OCI-M1 (cell line): Measurements from ENCODE around the gene SLC29A3.

Source experiments
- DNase-seq: peaks from one replicate; lab custom pipeline; 2025; lab: John Stamatoyannopoulos, UW

SLC29A3 gene

DNA sequence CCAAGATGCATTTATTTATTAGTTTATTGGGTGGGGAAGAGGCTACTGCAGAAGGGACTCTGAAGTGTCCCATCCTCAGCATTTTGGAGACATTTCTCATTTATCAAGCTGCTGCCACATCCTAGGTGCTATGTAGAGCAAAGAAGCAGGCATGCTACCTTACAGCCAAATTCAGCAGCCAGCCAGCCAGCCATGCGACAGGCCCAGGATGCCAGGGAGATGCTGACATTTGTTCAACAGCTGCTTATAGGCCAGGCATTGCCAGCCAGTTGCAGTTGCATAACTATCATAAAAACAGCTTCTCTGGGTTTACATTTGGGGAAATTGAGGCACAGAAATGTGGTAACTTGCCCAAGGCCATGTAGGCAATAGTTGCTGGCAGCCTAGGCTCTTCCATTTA, 2.3 kb downstream of the SLC29A3 start:
- DNase-seq = no peak

GRCh38 chr10:71323407-71323806, 4.3 kb downstream of the SLC29A3 start:
- DNase-seq = peak; percentile 46

- no peak for DNase-seq
Observed at GRCh38 chr10:71324743-71325142, 5.7 kb downstream of the SLC29A3 start.

DNA sequence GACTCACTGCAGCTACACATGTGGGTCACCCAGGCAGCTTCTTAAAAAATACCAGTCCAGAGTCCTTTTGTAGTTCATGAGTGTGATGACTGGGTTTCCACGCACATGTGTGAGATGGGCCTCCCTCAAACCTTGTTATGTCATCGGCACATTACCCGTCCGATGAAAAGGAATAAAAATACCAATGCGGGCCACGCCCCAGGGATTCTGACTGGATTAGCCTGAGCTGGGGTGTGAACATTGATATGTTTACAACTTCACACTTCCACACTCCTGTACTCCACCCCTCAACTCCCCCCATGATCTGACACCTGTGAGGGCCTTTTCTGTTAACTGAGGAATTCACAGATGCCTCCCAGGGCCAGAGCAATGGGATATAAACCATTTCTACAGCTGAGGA, 6.2 kb downstream of the SLC29A3 start:
- DNase-seq = no peak

GRCh38 chr10:71326464-71326881, 7.4 kb downstream of the SLC29A3 start:
- DNase-seq = no peak

- DNase-seq = no peak
Observed at GRCh38 chr10:71330789-71331404, 11.8 kb downstream of the SLC29A3 start.

DNA sequence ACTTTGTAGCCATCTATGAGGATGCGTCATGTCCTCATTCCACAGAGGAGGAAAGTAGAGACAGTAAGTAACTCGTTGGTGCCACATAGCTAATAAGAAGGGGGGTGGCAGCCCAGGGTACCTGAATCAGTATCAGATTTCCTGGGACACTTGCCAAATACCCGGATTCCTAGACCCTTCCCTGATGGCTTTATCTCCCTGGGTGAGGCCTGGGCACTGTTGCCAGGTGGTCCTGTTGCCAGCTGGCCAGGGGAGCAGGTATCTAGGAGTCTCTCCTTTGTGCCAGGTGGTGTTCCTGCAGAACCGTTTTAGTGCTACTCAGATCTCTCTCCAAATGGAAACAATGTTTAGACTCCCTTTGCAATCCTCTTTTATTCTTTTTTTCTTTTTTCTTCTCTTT, 12.7 kb downstream of the SLC29A3 start:
- no peak for DNase-seq

- DNase-seq = no peak
Observed at GRCh38 chr10:71332466-71332865, 13.4 kb downstream of the SLC29A3 start.

DNA sequence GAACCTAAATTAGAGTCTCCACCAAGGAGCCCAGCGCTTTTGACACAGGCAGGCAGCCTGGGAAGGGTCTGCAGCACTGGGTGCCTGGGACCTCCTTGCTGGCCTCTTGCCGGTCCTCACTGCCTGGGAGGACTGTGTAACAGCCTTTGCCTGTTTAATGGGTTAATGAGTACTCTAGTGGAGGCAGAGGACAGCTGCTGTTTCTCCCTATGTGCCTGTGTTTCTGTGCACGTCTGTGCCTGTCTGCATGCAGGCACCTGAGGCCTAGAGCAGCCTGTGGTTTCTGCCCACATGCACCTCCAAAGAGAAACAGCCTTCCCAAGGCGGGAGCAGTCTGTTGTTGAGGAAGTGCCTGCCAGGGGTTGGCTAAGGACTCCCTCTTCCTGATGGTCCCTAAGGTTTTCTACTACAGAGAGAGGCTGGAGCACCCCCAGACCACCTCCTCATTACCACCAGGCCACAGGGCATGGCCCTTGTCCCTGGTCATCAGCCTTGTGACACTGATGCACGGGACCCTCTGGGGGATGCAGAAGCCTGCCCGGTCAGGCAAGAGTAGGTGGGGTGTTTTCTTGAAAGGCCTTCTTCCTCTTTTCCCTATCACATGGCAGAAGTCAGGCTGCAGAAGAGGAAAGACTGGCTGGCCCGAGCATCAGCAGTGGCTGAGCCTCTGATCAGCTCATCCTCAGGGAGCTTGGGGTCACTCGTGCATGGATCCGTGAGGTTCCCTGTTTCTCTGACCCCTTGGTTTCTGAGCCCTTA, 14.2 kb downstream of the SLC29A3 start:
- peak; percentile 59 for DNase-seq

DNA sequence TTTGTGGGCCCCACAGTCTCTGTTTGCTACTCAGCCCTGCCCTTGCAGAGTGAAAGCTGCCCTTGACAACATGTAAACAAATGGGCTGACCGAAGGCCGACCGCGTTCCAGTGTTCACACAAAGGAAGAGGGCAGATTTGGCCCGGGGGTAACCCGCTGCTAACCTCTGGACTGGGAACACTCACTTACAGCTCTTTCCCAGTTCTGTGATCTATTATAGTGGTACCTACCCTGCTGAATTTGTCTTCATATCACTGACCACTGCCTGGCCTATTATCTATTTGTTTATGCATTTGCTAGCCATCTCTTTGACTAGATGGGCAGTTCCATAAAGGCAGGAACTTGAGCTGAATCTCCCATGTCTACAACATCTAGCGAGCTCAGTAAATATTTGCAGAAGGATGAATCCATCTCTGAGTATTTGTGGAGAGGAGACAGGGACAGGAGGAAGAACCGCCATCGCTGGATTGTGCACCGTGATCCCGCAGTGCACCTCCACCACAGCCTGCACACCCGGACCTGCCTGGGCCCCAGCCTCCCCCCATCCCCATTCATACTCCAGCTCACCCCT, 15.2 kb downstream of the SLC29A3 start:
- DNase-seq = no peak

DNA sequence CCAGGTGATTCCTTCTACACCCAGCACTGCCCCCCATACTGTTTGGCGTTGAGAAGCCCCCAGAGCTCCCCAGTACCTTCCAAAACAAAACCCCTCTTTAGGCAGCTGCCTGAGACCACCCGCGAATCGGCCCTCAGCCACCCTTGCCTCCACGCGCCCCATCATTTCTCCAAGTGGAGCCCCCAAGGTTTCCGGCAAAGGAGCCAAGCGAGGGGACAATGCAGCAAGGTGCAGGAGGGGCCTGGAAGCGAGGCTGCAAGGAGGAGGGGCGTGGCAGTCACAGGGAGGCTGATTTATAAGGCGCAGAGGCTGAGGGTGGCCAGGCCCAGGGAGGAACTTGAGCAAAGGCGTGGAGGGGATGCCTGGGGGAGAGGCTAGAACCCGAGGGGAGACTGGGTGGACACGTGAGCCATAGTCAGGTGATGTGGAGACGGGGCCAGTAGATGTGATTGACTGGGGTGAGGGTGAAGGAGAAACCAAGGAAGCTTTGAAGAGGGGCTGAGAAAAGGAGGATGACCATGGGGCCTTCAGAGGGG, 16.2 kb downstream of the SLC29A3 start:
- no peak for DNase-seq

GRCh38 chr10:71336632-71337031, 17.6 kb downstream of the SLC29A3 start:
- DNase-seq = no peak

DNA sequence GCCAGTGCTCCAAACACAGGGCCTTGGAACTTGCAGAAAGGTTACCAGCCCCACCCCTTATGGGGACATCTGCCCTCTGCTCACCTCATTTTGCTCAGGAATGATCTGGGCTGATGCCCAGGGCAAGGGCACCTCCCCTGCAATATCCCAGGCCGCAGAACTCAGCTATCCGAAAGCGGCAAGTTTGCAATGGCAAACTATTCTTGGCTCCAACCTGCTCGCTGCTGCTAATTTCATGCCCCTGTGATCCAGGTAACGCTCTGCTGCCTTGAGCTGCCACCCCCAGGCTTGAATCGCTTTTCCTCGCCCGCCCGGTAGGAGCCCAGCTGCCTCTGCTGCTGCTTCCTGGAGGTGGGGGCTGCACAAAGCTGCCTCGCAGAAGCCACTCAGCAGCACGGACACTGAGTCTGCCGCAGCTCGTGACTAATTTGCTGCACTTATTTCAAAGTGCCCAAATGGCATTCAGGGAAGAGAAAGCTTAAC, 18.2 kb downstream of the SLC29A3 start:
- DNase-seq = no peak

GRCh38 chr10:71338728-71339495, 19.9 kb downstream of the SLC29A3 start:
- DNase-seq = peak; percentile 36

GRCh38 chr10:71339796-71340589, 20.9 kb downstream of the SLC29A3 start:
- no peak for DNase-seq

GRCh38 chr10:71342573-71343391, 23.7 kb downstream of the SLC29A3 start:
- no peak for DNase-seq

DNA sequence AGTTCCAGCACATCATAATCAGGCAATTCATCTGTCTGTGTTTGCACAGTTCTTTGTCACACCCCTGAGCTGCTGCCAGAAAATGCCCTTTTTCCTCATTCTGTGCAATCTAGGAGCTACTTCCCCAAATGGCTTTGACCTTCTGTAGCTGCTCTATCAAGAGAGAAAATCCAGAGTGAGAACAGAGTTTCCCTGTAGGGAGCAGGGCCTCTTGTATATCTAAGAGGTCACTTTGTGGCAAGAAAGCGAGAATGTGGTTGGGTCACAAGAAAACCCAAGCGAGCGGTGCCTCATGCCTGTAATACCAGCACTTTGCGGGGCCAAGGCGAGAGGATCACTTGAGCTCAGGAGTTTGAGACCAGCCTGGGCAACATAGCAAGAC, 24.3 kb downstream of the SLC29A3 start:
- DNase-seq = peak; percentile 94

DNA sequence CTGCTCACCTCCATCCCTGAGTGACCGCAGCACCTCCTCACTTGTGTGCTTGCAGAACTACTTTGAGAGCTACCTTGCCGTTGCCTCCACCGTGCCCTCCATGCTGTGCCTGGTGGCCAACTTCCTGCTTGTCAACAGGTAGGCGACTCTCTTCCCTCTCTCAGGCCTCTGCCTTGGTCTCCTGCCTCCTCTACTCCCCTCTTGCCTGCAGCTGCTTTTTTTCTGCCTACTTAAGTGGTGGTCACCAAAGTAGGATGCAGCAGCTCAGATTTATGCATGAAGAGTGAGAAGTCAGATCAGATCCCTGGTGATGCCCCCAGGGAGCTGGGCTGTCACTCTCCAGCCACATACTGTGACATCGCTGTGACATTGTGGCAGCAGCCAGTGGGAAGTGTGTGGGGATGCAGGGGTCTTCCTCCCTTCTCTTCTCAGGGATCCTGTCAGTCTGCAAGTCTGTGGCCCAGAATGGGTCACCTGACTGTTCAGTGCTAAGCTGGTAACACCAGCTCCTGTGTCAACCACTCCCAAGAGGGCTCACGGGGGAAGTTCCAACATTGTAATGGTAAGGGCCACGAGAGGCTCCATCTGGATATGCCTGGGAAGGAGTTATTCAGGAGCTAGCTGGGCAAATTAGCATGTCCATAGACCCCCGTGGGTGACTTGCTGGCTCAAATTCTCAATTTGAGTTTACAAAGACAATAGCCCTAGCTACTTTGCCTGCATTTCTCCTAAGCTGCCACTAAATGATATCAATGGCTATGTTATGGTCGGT, 25.3 kb downstream of the SLC29A3 start:
- no peak for DNase-seq

DNA sequence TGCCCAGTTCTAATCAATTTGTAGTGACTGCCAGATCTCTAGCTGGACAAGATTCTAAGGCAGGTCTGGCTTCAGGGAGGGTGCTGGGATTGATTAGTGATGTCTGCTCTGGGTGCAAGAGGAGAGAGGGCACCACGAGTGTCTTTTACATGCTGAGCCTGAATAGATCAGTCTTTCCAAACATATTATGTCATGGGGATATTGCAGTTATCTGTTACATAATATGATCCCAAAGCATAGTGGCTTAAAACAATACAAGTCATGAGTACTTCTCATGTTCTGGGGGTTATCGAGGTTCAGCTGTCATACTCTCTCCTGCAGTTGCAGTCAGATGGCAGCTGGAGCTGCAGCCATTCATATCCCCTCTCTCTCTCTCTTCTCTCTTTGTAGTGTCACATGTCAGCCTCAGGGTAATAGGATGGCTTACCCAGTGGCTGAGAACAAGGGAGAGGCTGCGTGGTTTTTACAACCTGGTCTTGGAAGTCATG, 26.0 kb downstream of the SLC29A3 start:
- DNase-seq = no peak

- DNase-seq = no peak
Observed at GRCh38 chr10:71345694-71346093, 26.6 kb downstream of the SLC29A3 start.
